ENCODE measurements around the gene SRSF1. TPM values are rescaled to one million over a fixed set of nuclear protein-coding genes. Genes with fewer than 3 reads are reported as not detected.

SRSF1 gene
- total and polyA plus RNA-seq, 11 donors, result 48.2 to 129 (median 99.7) TPM

- peak overlapping the region in 1 of 12 donors; percentile 16 for H3K27ac ChIP-seq
- DNase-seq, result no peak
- whole genome bisulfite sequencing, 4 donors, result 44 to 64% (median 49%) methylated on average over 1 of the region's 1 CpG
- no peak overlapping the region for H3K4me3 ChIP-seq
- peaks cover 2 to 52% (median 31%) of the 10 kb centered on the region in 12 donors for H3K4me1 ChIP-seq
- H3K27me3 ChIP-seq, result no peaks in the 10 kb centered on the region
- no peaks in the 10 kb centered on the region for H3K9me3 ChIP-seq
- intact Hi-C loops (cut with DNase I), result loop anchor here in 9 of 10 donors (1.0 to 10.0 kb wide), 8 partner anchors 113 to 875 kb away; no protein-coding TSS in a partner anchor
- peaks cover 0 to 83% (median 75%) of the 10 kb centered on the region in 9 donors for H3K36me3 ChIP-seq
- TF ChIP-seq CTCF (IDR thresholded peaks at IDR 0.05) (peak; percentile 77 to 92 (median 86)), POLR2A (IDR thresholded peaks at IDR 0.05) (no peak)
- ATAC-seq, result peak; percentile 52 to 78 (median 72)
These were observed 7.5 kb downstream of the SRSF1 start for GRCh38 chr17:57999496-58000017.

GRCh38 chr17:57999010-57999495, 8.0 kb downstream of the SRSF1 start:
- Histone ChIP-seq H3K9me3 (no peaks in the 10 kb centered on the region), H3K27me3 (no peaks in the 10 kb centered on the region), H3K4me3 (no peak overlapping the region), H3K36me3 (peaks cover 0 to 78% (median 70%) of the 10 kb centered on the region in 9 donors), H3K27ac (peak overlapping the region in 1 of 12 donors; percentile 16), H3K4me1 (peaks cover 0 to 52% (median 31%) of the 10 kb centered on the region in 12 donors)
- intact Hi-C loops (cut with DNase I), result loop anchor here in 7 of 10 donors (1.0 to 10.0 kb wide), 5 partner anchors 113 to 874 kb away; no protein-coding TSS in a partner anchor
- no peak for DNase-seq
- no peak for TF ChIP-seq CTCF (IDR thresholded peaks at IDR 0.05)
- TF ChIP-seq POLR2A (IDR thresholded peaks at IDR 0.05), result no peak
- no peak for ATAC-seq

- Histone ChIP-seq H3K4me3 (no peak overlapping the region), H3K4me1 (peaks cover 0 to 51% (median 29%) of the 10 kb centered on the region in 12 donors), H3K27me3 (no peaks in the 10 kb centered on the region), H3K27ac (no peak overlapping the region), H3K36me3 (peaks cover 0 to 60% (median 51%) of the 10 kb centered on the region in 9 donors), H3K9me3 (no peaks in the 10 kb centered on the region)
- ATAC-seq (no peak), DNase-seq (no peak)
- intact Hi-C loops (cut with DNase I), result loop anchor here in 5 of 10 donors (2.0 to 10.0 kb wide), 4 partner anchors 115 to 872 kb away; no protein-coding TSS in a partner anchor
- no peak for TF ChIP-seq POLR2A (IDR thresholded peaks at IDR 0.05)
- TF ChIP-seq CTCF (IDR thresholded peaks at IDR 0.05), result no peak
- WGBS, 4 donors, result 87 to 93% (median 91%) methylated on average over 3 of the region's 3 CpGs
These were observed 9.8 kb downstream of the SRSF1 start for GRCh38 chr17:57997085-57997809.
